Neural cell (in vitro differentiated cells): Measurements from ENCODE around the gene ADAMTS2. TPM values are rescaled to one million over a fixed set of nuclear protein-coding genes. Genes with fewer than 3 reads are reported as not detected.

ENCODE experiments used
- H2AFZ ChIP-seq: fragments of 200-600, 300-800 bp; sonication (generic), shearing (Covaris generic); 2 replicates; pipeline ENCODE4 v1.6.0; 2014; ENCODE audit warnings: low read depth, mild to moderate bottlenecking, antibody characterized with exemption, low read length, moderate library complexity
- H3F3A ChIP-seq: fragments of 200-600 bp; shearing (Covaris generic); 2 replicates; pipeline ENCODE4 v1.6.1; 2016; ENCODE audit warnings: mild to moderate bottlenecking, moderate library complexity, mixed read lengths, antibody characterized with exemption, low read length; ENCODE audit not compliant: insufficient read depth, poor library complexity, severe bottlenecking
- H3K27ac ChIP-seq: fragments of 200-600, 300-800 bp; sonication (generic), shearing (Covaris generic); 2 replicates; pipeline ENCODE4 v1.5.1; 2014; ENCODE audit warnings: mild to moderate bottlenecking, low read length, moderate library complexity
- H3K27me3 ChIP-seq: fragments of 300-800, 200-600 bp; sonication (generic), shearing (Covaris generic); 2 replicates; pipeline ENCODE4 v1.6.0; 2014; ENCODE audit warnings: mild to moderate bottlenecking, low read depth, low read length, moderate library complexity; ENCODE audit not compliant: insufficient read depth
- H3K36me3 ChIP-seq: fragments of 300-800, 200-600 bp; sonication (generic), shearing (Covaris generic); 2 replicates; pipeline ENCODE4 v1.5.1; 2014; ENCODE audit warnings: mild to moderate bottlenecking, antibody characterized with exemption, low read length, moderate library complexity; ENCODE audit not compliant: insufficient read depth
- H3K4me2 ChIP-seq: fragments of 300-800, 200-600 bp; sonication (generic), shearing (Covaris generic); 2 replicates; pipeline ENCODE4 v1.6.0; 2014; ENCODE audit warnings: mild to moderate bottlenecking, low read length
- H3K4me3 ChIP-seq: fragments of 300-800, 200-600 bp; sonication (generic), shearing (Covaris generic); 2 replicates; pipeline ENCODE4 v1.5.1; 2014; ENCODE audit warnings: mild to moderate bottlenecking, low read length, moderate library complexity
- H3K79me2 ChIP-seq: fragments of 200-600 bp; shearing (Covaris generic); replicated peaks from 2 replicates; pipeline ENCODE4 v1.6.0; 2014; ENCODE audit warnings: mild to moderate bottlenecking, low read length, moderate library complexity; ENCODE audit not compliant: insufficient read depth
- H3K9ac ChIP-seq: fragments of 300-800, 200-600 bp; sonication (generic), shearing (Covaris generic); 2 replicates; pipeline ENCODE4 v1.6.1; 2016; ENCODE audit warnings: mild to moderate bottlenecking, low read length, mixed read lengths
- H3K9me2 ChIP-seq: fragments of 200-600 bp; shearing (Covaris generic); 2 replicates; pipeline ENCODE4 v1.6.1; 2016; ENCODE audit warnings: mild to moderate bottlenecking, low read length, mixed read lengths; ENCODE audit not compliant: insufficient read depth
- H3K9me3 ChIP-seq: fragments of 200-600, 300-800 bp; sonication (generic), shearing (Covaris generic); 2 replicates; pipeline ENCODE4 v1.6.1; 2016; ENCODE audit warnings: mild to moderate bottlenecking, mixed run types, low read length, moderate library complexity, mixed read lengths
- H4K20me1 ChIP-seq: fragments of 200-600 bp; shearing (Covaris generic); 2 replicates; pipeline ENCODE4 v1.6.1; 2016; ENCODE audit warnings: mild to moderate bottlenecking, mixed run types; ENCODE audit not compliant: insufficient read depth
- CTCF ChIP-seq: fragments of 450-650 bp; IDR thresholded peaks from 2 replicates; pipeline ENCODE4 v1.5.1; 2014; ENCODE audit warnings: antibody characterized with exemption, mild to moderate bottlenecking, moderate library complexity; ENCODE audit not compliant: poor library complexity, severe bottlenecking
- EP300 ChIP-seq: fragments of 450-650 bp; conservative IDR thresholded peaks from 2 replicates; pipeline ENCODE4 v1.6.1; 2014; ENCODE audit warnings: antibody characterized with exemption, mild to moderate bottlenecking, moderate library complexity; ENCODE audit not compliant: poor library complexity, severe bottlenecking
- EZH2 ChIP-seq: fragments of 200-600, 300-800 bp; shearing (Covaris generic), sonication (generic); IDR thresholded peaks from 2 replicates; pipeline ENCODE4 v1.6.1; 2014; ENCODE audit warnings: antibody characterized with exemption, low read length, borderline replicate concordance, mild to moderate bottlenecking; ENCODE audit not compliant: insufficient read depth, poor library complexity, severe bottlenecking
- MXI1 ChIP-seq: fragments of 450-650 bp; conservative IDR thresholded peaks from 2 replicates; pipeline ENCODE4 v1.6.1; 2014; ENCODE audit warnings: antibody characterized with exemption, mild to moderate bottlenecking; ENCODE audit not compliant: poor library complexity, severe bottlenecking
- POLR2AphosphoS5 ChIP-seq: IDR thresholded peaks from 2 replicates; pipeline ENCODE4 v1.6.1; 2012
- RAD21 ChIP-seq: fragments of 450-650 bp; conservative IDR thresholded peaks from 2 replicates; pipeline ENCODE4 v1.6.1; 2014; ENCODE audit warnings: antibody characterized with exemption, mild to moderate bottlenecking, moderate library complexity
- REST ChIP-seq: IDR thresholded peaks from 2 replicates; pipeline ENCODE4 v1.6.1; 2012; ENCODE audit warnings: borderline replicate concordance
- SMC3 ChIP-seq: fragments of 450-650 bp; conservative IDR thresholded peaks from 2 replicates; pipeline ENCODE4 v1.6.1; 2014; ENCODE audit warnings: antibody characterized with exemption, mild to moderate bottlenecking, moderate library complexity; ENCODE audit not compliant: poor library complexity
- TAF1 ChIP-seq: IDR thresholded peaks from 2 replicates; pipeline ENCODE4 v1.6.1; 2012; ENCODE audit warnings: low read depth
- polyA plus RNA-seq: library from polyadenylated mRNA; depleted of rRNA; stranded (reverse); fragments of >200 nt; gene quantifications from 2 replicates; pipeline ENCODE4 v1.2.3, GENCODE V29; 2014

The ADAMTS2 gene
- polyA plus RNA-seq, 1 donor from 2014 or later = 0.61 TPM

- Histone ChIP-seq H4K20me1 (no peaks in the 10 kb centered on the region), H3K27me3 (no peaks in the 10 kb centered on the region), H3K9ac (no peak overlapping the region), H3K9me2 (no peaks in the 10 kb centered on the region), H3K9me3 (no peaks in the 10 kb centered on the region), H3K36me3 (no peaks in the 10 kb centered on the region), H3K79me2 (no peaks in the 10 kb centered on the region), H3K4me3 (no peak overlapping the region), H3K27ac (no peak overlapping the region), H2AFZ (no peak overlapping the region), H3F3A (no peaks in the 10 kb centered on the region), H3K4me2 (no peak overlapping the region)
- TF ChIP-seq SMC3 = no peak
- TF ChIP-seq EP300 = no peak
- no peak for TF ChIP-seq RAD21
- TF ChIP-seq MXI1 = no peak
- no peak for TF ChIP-seq EZH2
- no peak for TF ChIP-seq REST
- no peak for TF ChIP-seq CTCF
- no peak for TF ChIP-seq TAF1
- TF ChIP-seq POLR2AphosphoS5 = no peak
These were observed 43.9 kb downstream of the ADAMTS2 start for GRCh38 chr5:179301376-179301775.

GRCh38 chr5:179300581-179301180 lies 44.6 kb downstream of the ADAMTS2 start:
- Histone ChIP-seq H3K79me2 (no peaks in the 10 kb centered on the region), H3K27ac (no peak overlapping the region), H3K9ac (no peak overlapping the region), H3K27me3 (no peaks in the 10 kb centered on the region), H3K4me2 (no peak overlapping the region), H4K20me1 (no peaks in the 10 kb centered on the region), H3K36me3 (no peaks in the 10 kb centered on the region), H3F3A (no peaks in the 10 kb centered on the region), H3K4me3 (no peak overlapping the region), H3K9me2 (no peaks in the 10 kb centered on the region), H2AFZ (no peak overlapping the region), H3K9me3 (no peaks in the 10 kb centered on the region)
- TF ChIP-seq POLR2AphosphoS5 (no peak), EP300 (no peak), CTCF (no peak), EZH2 (no peak), TAF1 (no peak), SMC3 (no peak), RAD21 (no peak), REST (no peak), MXI1 (no peak)
